Effector memory CD8-positive, alpha-beta T cell (primary cell): ENCODE measurements around the gene IL12RB1.

Source experiments
- ATAC-seq: fragments of 150-1000 bp; cut with Tn5 transposase; replicated peaks from 2 replicates; pipeline ENCODE4 v1.10.0; 2021; ENCODE audit warnings: mild to moderate bottlenecking, moderate library complexity
- DNase-seq, 3 experiments: peaks; one replicate each; pipeline ENCODE4 v3.0.0; 2021
- H3K27ac Mint-ChIP-seq, 2 donors: one replicate each; pipeline ENCODE4 v1.8.0; 2022; ENCODE audit warnings: mild to moderate bottlenecking in 2 of 2, mixed read lengths in 2 of 2, moderate library complexity in 2 of 2
- H3K27me3 Mint-ChIP-seq, 2 donors: one replicate each; pipeline ENCODE4 v1.8.0; 2022; ENCODE audit warnings: mixed read lengths in 2 of 2
- H3K36me3 Mint-ChIP-seq: one replicate; pipeline ENCODE4 v1.8.0; 2022; ENCODE audit warnings: mild to moderate bottlenecking, moderate library complexity, mixed read lengths; ENCODE audit not compliant: insufficient read depth
- H3K4me1 Mint-ChIP-seq, 2 donors: one replicate each; pipeline ENCODE4 v1.8.0; 2022; ENCODE audit warnings: low read depth in 2 of 2, mixed read lengths in 2 of 2
- H3K4me3 Mint-ChIP-seq, 2 donors: one replicate each; pipeline ENCODE4 v1.8.0; 2022; ENCODE audit warnings: mild to moderate bottlenecking in 2 of 2, mixed read lengths in 2 of 2, moderate library complexity in 2 of 2
- H3K9me3 Mint-ChIP-seq, 2 donors: one replicate each; pipeline ENCODE4 v1.8.0; 2022; ENCODE audit warnings: mixed read lengths in 2 of 2

IL12RB1 gene

GRCh38 chr19:18063463-18063862, 23.3 kb downstream of the IL12RB1 start:
- Mint-ChIP-seq H3K4me3 (no peak overlapping the region), H3K27ac (peak overlapping the region in 1 of 2 donors; percentile 11), H3K27me3 (no peaks in the 10 kb centered on the region), H3K4me1 (peaks cover 3 to 4% of the 10 kb centered on the region in 2 donors), H3K36me3 (peaks cover 54% of the 10 kb centered on the region), H3K9me3 (no peaks in the 10 kb centered on the region)
- peak; percentile 21 to 29 (median 28) for DNase-seq
- peak; percentile 39 for ATAC-seq

GRCh38 chr19:18062028-18062427, 24.7 kb downstream of the IL12RB1 start:
- DNase-seq, result no peak
- Mint-ChIP-seq H3K4me1 (peaks cover 9 to 10% of the 10 kb centered on the region in 2 donors), H3K4me3 (no peak overlapping the region), H3K27me3 (no peaks in the 10 kb centered on the region), H3K9me3 (no peaks in the 10 kb centered on the region), H3K27ac (peak overlapping the region in 1 of 2 donors; percentile 15), H3K36me3 (peaks cover 58% of the 10 kb centered on the region)
- ATAC-seq, result no peak

DNA sequence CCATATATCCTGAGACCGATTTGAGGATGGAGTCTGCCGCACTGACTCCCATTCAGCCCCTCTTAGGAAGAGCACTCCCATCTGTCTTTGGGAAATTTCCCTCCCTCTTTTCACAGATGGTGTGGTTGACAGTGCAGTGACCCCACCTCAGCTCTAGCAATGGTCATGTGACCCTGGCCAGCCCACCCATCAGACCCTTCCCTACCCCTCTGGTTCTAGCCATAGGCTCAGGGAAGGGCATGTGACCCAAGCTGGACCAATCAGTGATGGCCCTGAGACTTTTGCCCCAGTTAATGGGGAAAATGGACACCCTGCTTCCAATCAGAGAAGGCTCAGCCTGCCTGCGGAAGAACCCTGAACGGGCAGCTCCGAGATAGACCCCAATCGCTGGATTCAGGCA, 26.3 kb downstream of the IL12RB1 start:
- Mint-ChIP-seq H3K36me3 (peaks cover 43% of the 10 kb centered on the region), H3K4me1 (peaks cover 9 to 10% of the 10 kb centered on the region in 2 donors), H3K27me3 (no peaks in the 10 kb centered on the region), H3K9me3 (no peaks in the 10 kb centered on the region), H3K4me3 (no peak overlapping the region), H3K27ac (no peak overlapping the region)
- ATAC-seq, result no peak
- DNase-seq, result no peak

GRCh38 chr19:18059902-18060301, 26.8 kb downstream of the IL12RB1 start:
- peaks cover 9 to 10% of the 10 kb centered on the region in 2 donors for H3K4me1 Mint-ChIP-seq
- peaks cover 38% of the 10 kb centered on the region for H3K36me3 Mint-ChIP-seq
- no peak overlapping the region for H3K4me3 Mint-ChIP-seq
- no peaks in the 10 kb centered on the region for H3K9me3 Mint-ChIP-seq
- DNase-seq (no peak), ATAC-seq (no peak)
- H3K27ac Mint-ChIP-seq, result no peak overlapping the region
- H3K27me3 Mint-ChIP-seq, result no peaks in the 10 kb centered on the region

DNA sequence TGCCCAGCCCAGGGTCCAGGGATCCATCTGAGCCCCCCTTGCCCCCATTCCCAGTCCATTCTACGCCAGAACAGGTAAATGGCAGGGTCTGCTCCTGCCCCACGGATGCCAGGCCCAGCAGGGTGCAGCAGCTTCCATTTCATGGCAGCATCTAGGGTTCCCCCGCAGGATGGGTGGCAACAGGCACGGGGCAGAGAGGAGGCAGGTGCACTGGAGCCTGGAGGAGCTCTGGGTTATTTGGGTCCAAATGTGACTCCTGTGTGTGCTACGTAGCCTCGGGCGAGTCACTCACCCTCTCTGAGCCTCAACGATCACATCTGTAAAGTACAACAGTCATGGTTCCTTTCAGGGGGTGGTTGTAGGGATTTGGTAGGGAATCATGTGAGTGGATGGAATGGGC, 27.4 kb downstream of the IL12RB1 start:
- no peak overlapping the region for H3K27ac Mint-ChIP-seq

GRCh38 chr19:18058208-18059009, 28.3 kb downstream of the IL12RB1 start:
- H3K27me3 Mint-ChIP-seq, result no peaks in the 10 kb centered on the region
- ATAC-seq, result peak; percentile 96
- peak; percentile 77 to 83 (median 81) for DNase-seq
- H3K27ac Mint-ChIP-seq, result peak overlapping the region; percentile 54 to 83
- H3K4me1 Mint-ChIP-seq, result peaks cover 8 to 10% of the 10 kb centered on the region in 2 donors
- peaks cover 28% of the 10 kb centered on the region for H3K36me3 Mint-ChIP-seq
- H3K9me3 Mint-ChIP-seq, result no peaks in the 10 kb centered on the region
- H3K4me3 Mint-ChIP-seq, result peak overlapping the region; percentile 42 to 50

More for the DNA sequence above, 27.4 kb downstream of the IL12RB1 start:
- no peaks in the 10 kb centered on the region for H3K9me3 Mint-ChIP-seq
- no peak for ATAC-seq
- H3K36me3 Mint-ChIP-seq, result peaks cover 34% of the 10 kb centered on the region
- peaks cover 9 to 10% of the 10 kb centered on the region in 2 donors for H3K4me1 Mint-ChIP-seq
- no peak overlapping the region for H3K4me3 Mint-ChIP-seq
- no peak for DNase-seq
- no peaks in the 10 kb centered on the region for H3K27me3 Mint-ChIP-seq

DNA sequence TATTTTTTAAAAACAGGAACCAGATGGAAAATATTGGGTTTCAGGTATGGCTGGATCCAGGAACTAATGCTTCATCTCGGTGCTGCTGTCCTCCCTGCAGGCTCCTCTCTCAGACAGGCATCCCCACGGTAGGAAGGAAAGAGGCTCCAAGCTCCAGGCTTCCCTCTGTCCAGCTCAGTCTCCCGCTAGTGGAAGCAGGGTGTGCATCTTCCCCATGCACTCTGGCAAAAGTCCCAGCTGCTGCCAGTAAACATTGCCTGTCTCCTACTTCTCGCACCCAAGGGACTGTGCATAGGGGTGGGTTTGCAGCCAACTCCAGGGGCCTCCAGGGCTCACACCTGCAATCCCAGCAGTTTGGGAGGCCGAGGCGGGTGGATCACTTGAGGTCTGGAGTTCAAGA, 29.2 kb downstream of the IL12RB1 start:
- ATAC-seq (no peak), DNase-seq (no peak)
- no peaks in the 10 kb centered on the region for H3K27me3 Mint-ChIP-seq
- H3K36me3 Mint-ChIP-seq, result peaks cover 21% of the 10 kb centered on the region
- peak overlapping the region in 1 of 2 donors; percentile 83 for H3K27ac Mint-ChIP-seq
- peaks cover 7 to 15% of the 10 kb centered on the region in 2 donors for H3K4me1 Mint-ChIP-seq
- peak overlapping the region; percentile 42 to 50 for H3K4me3 Mint-ChIP-seq
- H3K9me3 Mint-ChIP-seq, result no peaks in the 10 kb centered on the region

DNA sequence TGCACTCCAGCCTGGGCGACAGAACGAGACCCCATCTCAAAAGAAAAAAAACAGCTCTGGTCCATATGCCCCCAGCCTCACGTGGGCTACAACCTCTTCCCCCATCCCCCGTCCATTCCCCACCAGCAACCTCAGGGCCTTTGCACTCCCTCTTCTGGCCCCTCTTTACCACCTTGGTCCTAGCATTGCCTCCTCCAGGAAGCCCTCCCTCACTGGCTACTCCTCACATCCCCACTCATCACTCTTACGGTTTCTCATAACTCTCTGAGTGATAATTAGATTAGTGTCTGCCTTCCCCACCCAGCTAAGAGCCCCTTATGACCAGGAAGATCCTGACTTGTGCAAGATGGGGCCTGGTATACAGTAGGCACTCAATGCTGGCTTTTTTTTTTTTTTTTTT, 30.8 kb downstream of the IL12RB1 start:
- Mint-ChIP-seq H3K27me3 (no peaks in the 10 kb centered on the region), H3K27ac (peak overlapping the region; percentile 75 to 81), H3K9me3 (no peaks in the 10 kb centered on the region), H3K4me3 (no peak overlapping the region), H3K4me1 (peaks cover 7 to 15% of the 10 kb centered on the region in 2 donors), H3K36me3 (peaks cover 10% of the 10 kb centered on the region)
- DNase-seq (no peak), ATAC-seq (no peak)

- Mint-ChIP-seq H3K4me3 (no peak overlapping the region), H3K27me3 (no peaks in the 10 kb centered on the region), H3K4me1 (peaks cover 7 to 22% of the 10 kb centered on the region in 2 donors), H3K9me3 (no peaks in the 10 kb centered on the region), H3K27ac (no peak overlapping the region), H3K36me3 (peaks cover 6% of the 10 kb centered on the region)
- ATAC-seq, result no peak
- DNase-seq, result no peak
Observed at GRCh38 chr19:18053576-18054219, 33.0 kb downstream of the IL12RB1 start.

GRCh38 chr19:18051887-18052286, 34.8 kb downstream of the IL12RB1 start:
- no peak for ATAC-seq
- DNase-seq, result no peak
- no peaks in the 10 kb centered on the region for H3K27me3 Mint-ChIP-seq
- H3K4me3 Mint-ChIP-seq, result no peak overlapping the region
- H3K9me3 Mint-ChIP-seq, result no peaks in the 10 kb centered on the region
- H3K4me1 Mint-ChIP-seq, result peaks cover 4 to 12% of the 10 kb centered on the region in 2 donors
- no peaks in the 10 kb centered on the region for H3K36me3 Mint-ChIP-seq
- no peak overlapping the region for H3K27ac Mint-ChIP-seq

- H3K4me3 Mint-ChIP-seq, result no peak overlapping the region
- peak overlapping the region in 1 of 2 donors; percentile 14 for H3K27ac Mint-ChIP-seq
- DNase-seq (no peak), ATAC-seq (no peak)
- no peaks in the 10 kb centered on the region for H3K27me3 Mint-ChIP-seq
- H3K9me3 Mint-ChIP-seq, result no peaks in the 10 kb centered on the region
- H3K36me3 Mint-ChIP-seq, result peaks cover 3% of the 10 kb centered on the region
- H3K4me1 Mint-ChIP-seq, result peaks cover 19 to 30% of the 10 kb centered on the region in 2 donors
Observed at GRCh38 chr19:18049385-18049784, 37.3 kb downstream of the IL12RB1 start.

GRCh38 chr19:18046059-18046718, 40.5 kb downstream of the IL12RB1 start:
- DNase-seq, result no peak
- peak overlapping the region; percentile 96 for H3K27ac Mint-ChIP-seq
- H3K27me3 Mint-ChIP-seq, result no peaks in the 10 kb centered on the region
- H3K4me1 Mint-ChIP-seq, result peaks cover 29 to 41% of the 10 kb centered on the region in 2 donors
- no peaks in the 10 kb centered on the region for H3K9me3 Mint-ChIP-seq
- H3K36me3 Mint-ChIP-seq, result peaks cover 3% of the 10 kb centered on the region
- H3K4me3 Mint-ChIP-seq, result peak overlapping the region; percentile 81 to 87
- ATAC-seq, result no peak

GRCh38 chr19:18045307-18046050, 41.3 kb downstream of the IL12RB1 start:
- H3K27ac Mint-ChIP-seq, result peak overlapping the region; percentile 96
- peaks cover 29 to 41% of the 10 kb centered on the region in 2 donors for H3K4me1 Mint-ChIP-seq
- DNase-seq (peak in 1 of 3 experiments; percentile 20), ATAC-seq (peak; percentile 6)
- no peaks in the 10 kb centered on the region for H3K9me3 Mint-ChIP-seq
- H3K27me3 Mint-ChIP-seq, result no peaks in the 10 kb centered on the region
- H3K4me3 Mint-ChIP-seq, result peak overlapping the region; percentile 81 to 87
- H3K36me3 Mint-ChIP-seq, result peaks cover 3% of the 10 kb centered on the region
